NCI-H526 treated with DMSO at 0.1 percent for 48 hours (cell line): ENCODE measurements around the gene SLC8A2.

Experiments used
- DNase-seq: peaks from one replicate; lab custom pipeline; 2025; lab: John Stamatoyannopoulos, UW

Gene SLC8A2

DNA sequence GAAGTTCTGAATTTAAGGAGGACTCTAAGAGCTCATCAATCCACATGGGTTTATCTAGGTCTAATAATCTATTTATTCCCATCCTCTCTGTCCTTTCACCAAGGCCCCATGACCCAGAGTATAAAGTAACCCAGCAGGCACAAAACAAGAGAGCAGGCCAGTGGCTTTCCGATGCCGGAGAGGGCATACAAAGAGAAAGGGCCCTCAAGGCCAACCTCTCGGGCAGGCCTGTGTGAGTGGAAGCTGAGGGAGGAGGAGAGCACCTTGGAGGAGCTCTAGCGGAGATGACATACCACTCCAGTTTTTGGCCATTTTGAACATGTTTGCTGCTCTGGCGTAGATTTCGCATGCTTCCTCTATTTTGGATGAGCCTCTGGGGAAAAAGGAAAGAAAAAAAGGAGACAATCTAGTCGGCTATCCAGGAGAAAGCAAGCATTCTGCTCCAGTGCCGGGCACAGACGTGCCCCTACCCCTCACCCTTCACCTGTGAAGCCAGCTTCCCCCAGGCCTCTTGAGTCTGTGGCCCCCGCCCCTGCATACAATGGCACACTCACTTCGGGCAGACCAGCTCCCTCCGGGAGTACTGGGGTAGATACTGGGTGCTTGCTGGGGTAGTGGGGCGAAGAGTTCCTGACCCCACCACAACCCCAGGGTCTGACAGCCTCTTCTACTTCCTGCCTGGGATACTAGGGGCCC, 31.6 kb upstream of the SLC8A2 start:
- no peak for DNase-seq

DNA sequence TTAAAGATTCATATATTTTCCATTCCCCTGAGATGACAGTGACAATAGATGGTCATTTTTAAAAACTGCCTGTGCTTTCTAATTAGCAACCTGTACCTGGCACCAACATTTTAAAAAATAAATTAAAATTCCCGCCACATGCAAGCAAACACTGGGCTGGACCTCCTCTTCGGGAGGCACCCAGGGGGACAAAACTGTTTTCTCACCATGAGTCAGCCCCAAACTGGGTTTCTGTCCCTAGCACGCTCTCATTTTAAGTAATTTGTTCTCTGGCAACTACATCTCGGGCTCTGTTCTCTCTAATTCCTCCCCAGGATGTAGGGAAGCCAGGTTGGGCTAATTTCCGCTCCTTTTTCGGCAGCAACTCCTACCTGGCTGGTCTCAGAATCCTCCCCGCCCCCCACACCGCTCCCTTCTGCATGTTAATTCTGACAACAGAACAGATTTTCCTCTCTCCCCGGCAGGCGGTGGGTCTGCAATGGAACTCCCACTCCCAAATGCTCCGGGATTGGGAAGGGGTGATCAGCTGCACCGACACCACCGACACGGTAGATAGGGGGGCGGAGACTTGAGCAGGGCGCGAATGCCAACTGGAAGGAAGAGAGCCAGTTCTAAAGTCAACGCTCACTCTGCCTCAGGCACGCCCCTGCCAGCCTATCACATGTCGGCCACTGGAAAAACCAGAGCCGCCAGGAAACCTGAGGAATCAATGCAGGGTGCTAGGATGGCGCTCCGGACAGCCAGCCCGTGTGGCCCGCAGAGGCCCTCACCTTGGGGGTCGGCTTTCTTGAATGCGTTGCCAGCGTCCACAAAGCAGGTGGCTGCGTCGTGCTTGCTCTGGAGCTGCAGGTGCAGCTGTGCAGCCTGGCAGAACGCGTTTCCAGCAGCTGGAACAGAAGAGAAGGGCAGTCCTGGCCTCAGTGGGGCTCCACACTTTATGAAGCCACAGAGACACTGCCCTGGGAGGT, 28.5 kb upstream of the SLC8A2 start:
- no peak for DNase-seq

DNA sequence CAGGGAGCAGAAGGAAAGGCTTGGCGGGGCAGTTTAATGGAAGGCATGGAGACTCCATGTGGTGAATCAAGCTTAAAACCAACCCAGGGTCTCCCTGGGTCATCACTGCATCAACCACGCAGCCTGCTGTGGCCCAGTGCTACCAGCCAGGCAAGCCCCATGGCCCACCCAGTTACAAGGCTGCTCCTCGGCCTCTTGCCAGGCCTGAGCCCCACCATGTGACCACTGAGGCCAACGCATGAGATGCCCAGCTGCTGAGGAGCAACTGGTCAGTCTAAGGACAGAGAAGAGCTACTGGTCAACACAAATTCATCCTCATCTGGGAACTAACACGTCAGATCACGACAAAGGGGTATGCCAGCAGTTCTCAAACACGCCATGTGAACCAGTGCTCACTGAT, 27.7 kb upstream of the SLC8A2 start:
- DNase-seq, result no peak

DNA sequence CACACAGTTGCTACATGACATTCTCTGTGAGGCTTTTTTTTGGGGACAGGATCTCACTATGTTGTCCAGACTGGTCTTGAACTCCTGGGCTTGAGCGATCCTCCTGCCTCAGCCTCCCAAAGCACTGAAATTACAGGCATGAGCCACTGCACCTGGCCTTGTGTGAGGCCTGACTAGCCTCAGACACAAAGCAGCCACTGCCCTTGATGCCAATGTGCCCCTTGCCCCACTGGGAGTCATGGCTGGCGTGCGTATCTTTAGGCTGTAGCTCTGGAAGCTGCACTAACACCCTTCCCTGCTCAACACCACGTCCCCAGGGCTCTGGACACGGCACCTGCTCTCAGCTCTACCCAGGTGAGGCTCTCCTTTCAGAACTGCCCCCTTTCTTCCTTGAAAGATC, 26.9 kb upstream of the SLC8A2 start:
- DNase-seq, result no peak

DNA sequence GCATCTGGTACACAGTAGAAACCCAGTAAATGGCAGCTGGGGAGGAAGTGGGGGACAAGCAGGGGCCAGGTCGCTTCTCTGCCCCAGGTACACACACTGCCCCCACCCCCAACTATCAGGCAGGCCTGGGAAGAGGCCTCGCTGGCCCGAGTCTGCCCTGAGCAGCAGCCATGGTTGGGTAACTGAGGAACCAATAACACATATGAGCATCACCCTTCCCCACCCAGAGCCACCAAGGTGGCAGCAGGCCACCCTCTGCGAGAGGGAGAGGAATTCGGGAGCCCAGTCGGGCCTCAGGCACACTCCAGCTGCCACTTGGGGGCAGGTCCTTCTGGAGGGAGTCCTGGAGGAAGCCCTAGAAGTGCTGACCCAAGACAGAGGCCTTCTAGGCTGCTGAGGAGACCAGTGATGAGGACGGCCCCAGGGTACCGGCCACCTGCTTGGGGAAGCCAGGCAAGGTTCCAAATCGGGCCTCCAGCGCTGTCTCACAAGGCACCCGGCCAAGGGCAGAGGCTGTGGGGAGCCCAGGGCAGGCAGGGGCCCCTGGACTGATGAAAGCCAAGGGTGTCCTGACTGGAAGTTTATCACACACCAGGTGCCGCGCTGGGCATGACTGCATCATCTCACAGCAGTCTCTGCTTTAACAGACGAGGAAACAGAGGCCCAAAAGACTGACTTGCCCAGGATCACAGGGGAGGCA, 26.3 kb upstream of the SLC8A2 start:
- no peak for DNase-seq

DNA sequence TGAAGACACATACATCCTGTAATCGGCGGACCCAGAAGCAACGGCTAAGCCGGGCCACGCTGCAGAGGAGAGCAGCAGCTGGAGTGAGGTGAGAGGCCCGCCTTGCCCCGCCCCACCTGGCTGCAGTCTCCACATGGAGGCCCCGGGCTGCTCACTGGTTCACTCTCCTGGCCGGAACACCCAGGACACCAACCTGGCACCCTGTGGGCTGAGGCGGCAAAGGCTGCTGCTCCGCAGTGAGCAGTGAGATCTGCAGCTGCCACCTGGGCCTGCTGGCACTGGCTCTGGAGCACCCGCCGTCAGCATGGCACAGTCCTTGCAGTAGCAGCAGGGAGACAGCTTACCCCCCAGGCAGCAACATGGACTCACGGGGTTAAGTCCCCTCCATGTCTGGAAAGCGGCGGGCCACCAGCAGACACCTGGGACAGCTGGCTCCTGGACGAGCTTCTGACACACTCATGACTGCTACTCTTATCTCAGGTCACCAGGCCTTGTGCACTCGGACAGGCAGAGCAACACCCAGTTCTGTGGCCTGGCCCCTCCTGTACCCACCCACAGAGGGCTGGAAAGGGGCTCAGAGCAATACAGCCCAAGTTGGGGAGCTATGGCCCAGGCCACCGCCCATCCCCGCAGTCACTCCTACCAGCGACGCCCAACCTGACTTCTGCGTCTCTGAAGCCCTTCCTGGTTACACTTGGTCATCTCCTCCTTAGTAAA, 25.5 kb upstream of the SLC8A2 start:
- no peak for DNase-seq

DNA sequence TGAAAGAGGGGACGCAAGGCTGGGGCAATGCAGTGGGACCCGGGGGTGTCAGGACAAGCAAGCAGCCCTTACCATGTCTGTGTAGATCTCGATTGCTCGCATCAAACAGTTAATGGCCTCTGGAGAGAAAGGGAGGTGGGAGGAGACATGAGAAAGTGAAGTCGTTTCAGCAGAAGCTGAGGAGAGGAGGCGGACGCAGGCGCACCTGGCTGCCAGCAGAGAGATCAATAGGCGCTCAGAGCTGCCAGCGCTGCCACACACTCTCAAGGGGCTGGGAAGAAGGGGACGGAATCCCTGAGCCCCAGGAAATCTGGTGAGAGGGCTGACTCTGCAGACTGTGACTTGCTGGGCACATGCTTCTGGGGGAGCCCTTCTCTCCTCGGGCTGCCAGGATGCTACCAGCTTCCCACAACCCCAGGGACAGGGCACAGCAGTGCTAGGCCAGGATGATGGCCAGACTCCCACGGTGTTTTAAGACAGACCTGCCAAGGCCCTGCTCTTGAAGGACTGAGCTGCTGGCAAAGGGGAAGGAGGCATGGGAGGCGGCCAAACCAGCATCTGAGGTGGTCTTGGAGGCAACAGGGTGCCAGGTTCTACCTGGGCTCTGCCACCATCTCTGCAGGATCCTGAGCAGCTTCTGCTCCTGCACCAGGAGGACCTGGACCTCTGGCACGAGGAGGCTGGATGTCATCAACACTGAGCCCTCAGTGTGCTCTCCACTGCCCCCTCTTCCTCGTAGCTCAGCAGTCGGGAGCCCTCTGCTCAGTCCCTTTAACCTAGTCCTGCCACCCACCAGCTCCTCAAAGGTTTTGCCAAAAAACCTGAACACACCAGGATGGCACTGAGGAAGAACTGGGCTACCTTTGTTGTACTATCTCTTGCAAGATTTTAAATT, 24.0 kb upstream of the SLC8A2 start:
- DNase-seq, result no peak

DNA sequence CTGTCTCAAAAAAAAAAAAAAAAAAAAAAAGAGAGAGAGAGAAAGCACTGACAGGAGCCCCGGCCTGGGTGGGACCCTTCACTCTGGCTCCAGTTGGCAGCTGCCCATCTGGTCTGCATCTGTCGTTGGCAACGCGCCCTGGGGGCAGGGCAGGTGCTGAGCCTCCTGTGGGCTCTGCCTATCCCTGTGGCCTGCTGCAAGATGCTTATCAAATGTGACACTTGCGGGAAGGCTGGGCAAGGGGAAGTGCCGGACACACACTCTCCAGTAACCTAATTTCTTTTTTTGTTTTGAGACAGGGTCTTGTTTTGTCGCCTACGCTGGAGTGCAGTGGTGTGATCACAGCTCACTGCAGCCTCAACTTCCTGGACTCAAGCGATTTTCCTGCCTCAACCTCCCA, 23.0 kb upstream of the SLC8A2 start:
- DNase-seq, result no peak

DNA sequence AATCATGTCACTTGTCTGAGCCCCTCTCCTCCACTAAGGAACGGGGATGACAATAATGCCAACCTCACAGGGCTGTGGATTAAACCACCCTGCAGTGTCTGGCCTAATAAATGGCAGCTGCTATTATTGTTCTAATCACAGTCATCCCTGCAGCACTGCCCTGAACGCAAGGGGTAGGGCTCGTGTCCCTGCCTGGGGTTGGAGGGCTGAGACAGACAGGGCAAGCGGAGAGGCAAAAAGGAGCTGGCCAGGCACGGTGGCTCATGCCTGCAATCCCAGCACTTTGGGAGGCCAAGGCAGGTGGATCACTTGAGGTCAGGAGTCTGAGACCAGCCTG, 22.5 kb upstream of the SLC8A2 start:
- no peak for DNase-seq

DNA sequence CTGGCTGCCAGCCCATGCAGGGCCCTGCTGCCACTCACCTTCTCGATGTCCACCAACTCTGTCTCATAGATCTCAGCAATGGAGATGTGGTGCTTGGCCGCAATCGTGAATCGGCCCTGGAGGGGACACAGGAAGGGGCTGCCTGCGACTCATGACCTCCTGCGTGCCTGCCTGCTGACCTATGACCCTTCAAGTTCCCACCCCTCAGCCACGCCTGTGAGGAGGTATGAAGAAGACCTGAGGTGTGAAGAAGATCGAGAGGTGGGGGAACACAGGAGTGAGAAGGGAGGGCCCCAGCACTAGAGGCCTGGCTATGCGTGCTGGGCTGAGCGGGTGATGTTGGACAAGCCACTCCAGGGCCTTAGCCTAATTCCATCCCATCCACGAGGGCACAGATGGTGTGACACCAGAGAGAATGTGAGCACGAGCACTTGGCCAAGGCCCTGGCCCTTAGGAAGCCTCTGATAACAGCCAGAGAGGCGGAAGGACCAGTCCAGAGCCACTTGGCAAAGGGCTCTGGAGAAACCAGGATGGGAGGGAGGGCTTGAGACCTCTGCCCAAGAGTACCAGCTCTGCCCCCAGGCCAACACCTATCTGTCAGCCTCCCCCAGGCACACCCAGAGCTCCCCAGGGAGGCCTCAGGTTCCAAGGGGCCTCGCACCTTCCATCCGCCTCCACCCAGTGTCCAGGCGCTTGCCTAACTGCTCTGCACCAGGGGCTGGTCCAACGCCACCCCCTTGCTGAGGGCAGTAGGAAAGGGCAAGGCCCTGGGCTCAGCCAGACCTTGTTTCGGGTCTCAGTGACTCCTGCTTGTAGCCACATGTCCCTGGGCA, 21.9 kb upstream of the SLC8A2 start:
- no peak for DNase-seq

DNA sequence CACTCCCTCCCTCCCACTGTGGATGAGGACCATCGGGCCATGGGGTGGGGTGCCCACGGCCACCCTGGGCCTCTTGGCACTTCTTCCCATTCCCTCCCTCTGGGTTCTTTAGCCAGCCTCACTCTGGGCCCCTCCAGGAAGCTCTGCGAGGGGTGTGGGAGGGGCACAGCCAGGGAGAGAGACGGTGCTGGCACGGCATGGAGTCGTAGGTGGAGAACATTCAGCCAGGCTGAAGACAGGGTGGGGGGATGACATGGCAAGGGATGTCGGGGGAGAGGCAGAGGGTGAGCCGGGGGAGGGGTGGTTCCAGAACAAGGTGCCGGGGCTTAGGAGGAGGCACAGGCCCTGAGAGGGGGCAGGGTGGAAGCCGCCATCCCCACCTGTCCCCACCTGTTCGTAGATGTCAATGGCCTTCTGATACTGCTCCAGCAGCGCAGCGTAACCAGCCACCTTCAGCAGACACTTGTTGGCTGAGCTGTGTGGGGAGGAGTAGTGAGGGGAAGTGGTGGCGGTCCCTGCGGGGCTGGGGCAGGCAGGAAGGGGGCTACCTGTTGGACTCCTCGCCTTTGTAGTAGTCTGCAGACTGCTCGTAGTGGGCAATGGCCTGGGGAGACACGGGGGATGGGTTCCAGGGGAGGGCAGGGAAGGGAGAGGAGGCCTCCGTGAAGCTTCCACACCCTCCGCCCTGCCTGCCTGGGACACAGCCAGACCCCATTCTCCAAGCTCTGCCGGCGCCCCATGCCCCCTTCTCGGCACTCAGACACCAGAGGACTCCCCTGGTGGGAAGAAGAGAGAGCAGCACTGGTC, 21.1 kb upstream of the SLC8A2 start:
- no peak for DNase-seq

DNA sequence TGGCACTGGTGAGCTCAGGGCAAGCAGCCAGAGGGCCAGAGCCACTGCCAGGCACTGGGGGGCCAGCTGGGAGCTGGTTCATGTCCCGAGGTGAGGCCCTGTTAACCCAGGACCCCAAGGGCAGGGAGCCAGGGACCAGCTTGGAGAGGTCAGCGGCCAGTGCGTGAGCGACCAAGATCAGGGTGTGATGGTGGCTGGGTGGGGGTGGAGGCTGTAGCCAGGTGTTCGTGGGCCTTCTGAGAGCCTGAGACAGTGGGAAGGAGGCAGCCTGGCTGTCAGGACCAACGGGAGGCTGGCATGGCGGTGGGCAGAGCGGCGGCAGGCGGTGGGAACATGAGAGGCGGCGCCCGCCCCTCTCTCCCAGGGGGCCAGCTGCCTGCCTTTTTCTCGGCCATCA, 20.4 kb upstream of the SLC8A2 start:
- no peak for DNase-seq

DNA sequence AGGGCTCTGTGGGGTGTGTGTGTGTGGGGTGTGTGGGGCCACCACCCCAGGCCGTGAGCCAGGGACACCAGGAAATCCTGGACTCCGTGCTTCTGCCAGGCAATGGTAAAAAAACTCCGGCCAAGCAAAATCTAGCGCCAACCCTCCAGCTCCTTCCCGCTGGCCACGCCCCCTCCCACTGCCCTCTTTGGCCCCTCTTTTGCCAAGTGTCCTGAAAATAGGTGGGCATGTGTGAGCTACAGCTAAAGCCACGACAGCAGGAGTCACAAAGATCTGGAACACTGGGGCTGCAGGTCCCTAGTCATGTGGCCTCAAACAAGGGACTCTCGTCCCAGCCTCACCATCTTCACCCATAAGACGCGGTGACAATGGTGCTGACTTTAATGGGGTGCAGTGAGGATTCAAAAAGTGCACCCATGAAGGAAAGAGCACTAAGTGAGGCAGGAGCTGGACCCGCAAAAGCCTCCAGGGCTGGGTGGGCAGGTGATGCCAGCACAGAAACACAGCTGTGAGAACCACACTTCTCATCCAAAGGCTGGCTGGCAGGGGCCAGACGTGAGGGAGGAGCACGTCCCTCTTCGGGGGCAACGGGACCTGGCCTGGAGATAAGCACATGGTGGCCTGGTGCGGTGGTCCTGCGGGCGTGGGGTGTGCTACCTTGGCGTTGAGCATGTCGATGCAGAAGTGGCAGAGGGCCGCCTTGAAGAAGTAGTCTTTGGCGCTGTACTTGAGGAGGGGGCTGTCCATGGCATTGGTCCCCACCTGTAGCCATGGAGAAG, 19.9 kb upstream of the SLC8A2 start:
- no peak for DNase-seq

DNA sequence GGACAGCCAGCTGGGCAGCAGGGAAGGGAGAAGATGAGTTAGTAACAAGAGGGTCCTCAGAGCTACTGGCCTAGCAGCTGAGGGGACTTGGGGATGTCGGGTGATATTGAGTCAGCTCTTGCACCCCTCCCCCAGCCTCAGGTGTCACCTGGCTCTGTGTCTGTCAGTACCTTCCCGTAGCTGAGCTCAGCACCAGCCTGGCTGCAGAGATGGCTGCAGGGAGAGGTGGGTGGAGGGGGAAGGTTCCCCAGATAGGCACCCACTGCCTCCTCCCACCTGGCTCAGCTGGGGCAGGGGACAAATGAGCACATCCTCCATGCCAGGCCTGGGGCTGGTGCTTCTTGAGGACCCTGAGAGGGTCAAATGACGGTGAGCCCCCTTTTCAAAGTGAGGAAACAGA, 19.2 kb upstream of the SLC8A2 start:
- no peak for DNase-seq

DNA sequence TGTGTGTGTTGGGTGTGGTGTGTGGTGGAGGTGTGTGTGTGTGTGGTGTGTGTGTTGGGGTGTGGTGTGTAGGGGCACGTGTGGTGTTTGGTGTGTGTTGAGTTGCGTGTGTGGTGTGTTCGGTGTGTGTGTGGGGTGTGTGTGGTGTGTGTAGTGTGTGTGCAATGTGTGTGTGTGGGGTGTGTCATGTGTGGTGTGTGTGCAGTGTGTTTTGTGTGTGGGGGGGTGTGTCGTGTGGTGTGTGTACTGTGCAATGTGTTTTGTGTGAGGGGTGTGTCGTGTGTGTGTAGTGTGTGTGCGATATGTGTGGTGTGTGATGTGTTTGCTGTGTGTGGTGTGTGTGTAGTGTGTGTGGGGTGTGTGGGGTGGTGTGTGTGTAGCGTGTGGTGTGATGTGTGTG, 18.3 kb upstream of the SLC8A2 start:
- DNase-seq, result no peak

DNA sequence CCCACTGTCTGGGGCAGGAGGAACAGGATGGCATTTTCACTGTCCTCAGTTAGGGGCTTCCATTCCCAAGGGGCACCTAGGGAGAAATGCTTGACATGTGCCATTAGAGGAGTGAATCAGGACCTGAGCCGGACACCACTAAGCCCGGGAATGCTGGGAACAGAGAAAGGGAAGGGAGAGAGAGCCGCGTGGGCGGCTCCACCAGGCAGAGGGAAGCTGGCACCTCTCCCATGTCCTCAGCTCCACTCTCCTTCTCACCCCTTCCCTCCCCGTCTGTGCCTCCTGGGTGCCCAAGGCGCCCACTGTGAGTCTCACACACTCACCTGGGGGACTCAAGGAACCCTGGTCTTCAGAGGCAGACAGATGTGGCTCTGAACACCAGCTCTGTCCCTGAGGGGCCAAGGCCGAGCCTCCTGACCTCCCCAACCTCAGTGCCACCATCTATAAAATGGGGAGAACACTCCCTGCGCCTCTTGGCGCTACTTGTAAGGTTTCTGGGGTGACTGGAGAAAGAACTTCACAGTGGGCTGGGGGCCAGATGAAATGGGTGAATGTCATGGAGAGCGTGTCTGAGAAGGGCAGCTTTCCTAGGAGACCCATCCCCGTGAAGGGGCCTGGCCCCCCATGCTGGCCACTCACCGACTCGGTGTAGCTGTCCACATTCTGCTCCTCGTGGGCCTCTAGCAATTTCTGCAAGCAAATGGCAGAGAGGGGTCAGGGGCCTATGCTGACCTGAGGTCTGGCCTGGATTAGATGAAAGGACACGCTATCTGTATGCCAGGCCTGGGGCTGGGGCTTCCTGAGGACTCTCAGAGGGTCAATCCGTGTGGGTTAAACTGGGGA, 17.6 kb upstream of the SLC8A2 start:
- no peak for DNase-seq
